Smooth muscle cell (in vitro differentiated cells): ENCODE measurements around the gene B3GNT4. TPM values are rescaled to one million over a fixed set of nuclear protein-coding genes. Genes with fewer than 3 reads are reported as not detected.

Source experiments
- DNase-seq: peaks from one replicate; lab custom pipeline; 2025; ENCODE audit not compliant: unreplicated experiment; lab: John Stamatoyannopoulos, UW
- H2AFZ ChIP-seq: fragments of 200-600 bp; sonication (generic); 2 replicates; pipeline ENCODE4 v1.6.0; 2016; ENCODE audit warnings: antibody characterized with exemption, low read depth, mild to moderate bottlenecking
- H3F3A ChIP-seq: fragments of 200-600 bp; sonication (generic); 2 replicates; pipeline ENCODE4 v1.6.0; 2017; ENCODE audit warnings: antibody characterized with exemption, low read depth
- H3K27ac ChIP-seq: fragments of 200-600 bp; sonication (generic); 2 replicates; pipeline ENCODE4 v1.5.1; 2016; ENCODE audit warnings: low read depth, mild to moderate bottlenecking
- H3K27me3 ChIP-seq: fragments of 200-600 bp; sonication (generic); 2 replicates; pipeline ENCODE4 v1.6.1; 2016; ENCODE audit warnings: low read depth, mild to moderate bottlenecking
- H3K36me3 ChIP-seq: fragments of 200-600 bp; sonication (generic); 2 replicates; pipeline ENCODE4 v1.5.1; 2016; ENCODE audit warnings: low read depth
- H3K4me1 ChIP-seq: fragments of 200-600 bp; sonication (generic); 2 replicates; pipeline ENCODE4 v1.5.1; 2016; ENCODE audit warnings: low read depth
- H3K4me2 ChIP-seq: fragments of 200-600 bp; sonication (generic); 2 replicates; pipeline ENCODE4 v1.6.0; 2016; ENCODE audit warnings: mild to moderate bottlenecking
- H3K4me3 ChIP-seq: fragments of 200-600 bp; sonication (generic); 2 replicates; pipeline ENCODE4 v1.5.1; 2016; ENCODE audit warnings: mild to moderate bottlenecking
- H3K79me2 ChIP-seq: fragments of 200-600 bp; sonication (generic); 2 replicates; pipeline ENCODE4 v1.6.0; 2016; ENCODE audit warnings: low read depth, mild to moderate bottlenecking
- H3K9ac ChIP-seq: fragments of 200-600 bp; sonication (generic); 2 replicates; pipeline ENCODE4 v1.6.0; 2016; ENCODE audit warnings: low read depth
- H3K9me3 ChIP-seq: fragments of 200-600 bp; sonication (generic); replicated peaks from 2 replicates; pipeline ENCODE4 v1.5.1; 2016; ENCODE audit warnings: low read depth
- H4K20me1 ChIP-seq: fragments of 200-600 bp; sonication (generic); 2 replicates; pipeline ENCODE4 v1.6.0; 2016; ENCODE audit warnings: low read depth
- WGBS: methylation state at CpG from one replicate; pipeline ENCODE4 v1.1.7; 2016; ENCODE audit warnings: low lambda C conversion rate; 5-methylcytosine and 5-hydroxymethylcytosine counted together
- polyA plus RNA-seq: library from polyadenylated mRNA; unstranded; fragments of >200 nt; fragmentation: Nextera tagmentation; extraction: Ambion mirVana; gene quantifications from 2 replicates; pipeline ENCODE4 v1.2.1, GENCODE V29; 2016
- total RNA-seq: library from RNA; depleted of rRNA; stranded (reverse); fragments of >200 nt; gene quantifications from 2 replicates; pipeline ENCODE4 v1.2.3, GENCODE V29; 2014
- TF ChIP-seq, protein P1 (sequence below): fragments of 200-600 bp; sonication (generic); IDR thresholded peaks from 2 replicates; pipeline ENCODE4 v1.5.1; 2017; ENCODE audit warnings: borderline replicate concordance, mild to moderate bottlenecking, antibody characterized with exemption; ENCODE audit not compliant: insufficient read depth, poor library complexity, severe bottlenecking

B3GNT4 gene
- total and polyA plus RNA-seq, 2 experiments from 2014 or later: 0.93 TPM; not detected in 1

DNA sequence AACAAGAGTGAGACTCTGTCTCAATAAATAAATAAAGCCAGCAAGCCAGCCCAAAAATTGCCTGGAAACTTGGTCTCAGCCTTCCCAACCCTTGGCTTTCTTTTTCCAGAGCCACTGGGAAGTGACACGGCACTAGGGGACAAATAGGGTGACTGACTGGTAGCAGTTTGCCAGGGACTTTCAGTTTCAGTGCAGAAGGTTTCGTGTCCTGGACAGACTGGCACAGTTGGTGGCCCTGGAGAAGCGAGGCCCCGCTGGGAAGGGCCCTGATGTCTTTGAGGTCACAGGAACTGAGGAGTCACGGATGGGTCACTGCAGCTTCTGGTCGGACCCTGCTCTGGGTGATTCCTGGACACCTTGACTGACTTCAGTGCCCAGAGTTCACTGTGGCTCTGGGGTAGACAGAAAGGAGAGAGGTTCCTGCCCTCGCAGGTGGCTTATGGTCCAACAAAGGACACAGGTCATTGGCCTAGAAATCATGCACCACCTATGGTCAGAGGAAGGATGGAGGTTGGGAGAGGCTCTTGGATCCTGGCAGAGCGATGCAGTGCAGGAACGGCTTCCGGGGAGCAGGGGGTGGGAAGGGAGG lies 17.9 kb upstream of the B3GNT4 start:
- H2AFZ ChIP-seq: no peak overlapping the region
- H4K20me1 ChIP-seq: no peaks in the 10 kb centered on the region
- H3K4me2 ChIP-seq: no peak overlapping the region
- no peak overlapping the region for H3K27ac ChIP-seq
- no peak for DNase-seq
- H3K9me3 ChIP-seq: no peaks in the 10 kb centered on the region
- TF ChIP-seq, protein P1, sequence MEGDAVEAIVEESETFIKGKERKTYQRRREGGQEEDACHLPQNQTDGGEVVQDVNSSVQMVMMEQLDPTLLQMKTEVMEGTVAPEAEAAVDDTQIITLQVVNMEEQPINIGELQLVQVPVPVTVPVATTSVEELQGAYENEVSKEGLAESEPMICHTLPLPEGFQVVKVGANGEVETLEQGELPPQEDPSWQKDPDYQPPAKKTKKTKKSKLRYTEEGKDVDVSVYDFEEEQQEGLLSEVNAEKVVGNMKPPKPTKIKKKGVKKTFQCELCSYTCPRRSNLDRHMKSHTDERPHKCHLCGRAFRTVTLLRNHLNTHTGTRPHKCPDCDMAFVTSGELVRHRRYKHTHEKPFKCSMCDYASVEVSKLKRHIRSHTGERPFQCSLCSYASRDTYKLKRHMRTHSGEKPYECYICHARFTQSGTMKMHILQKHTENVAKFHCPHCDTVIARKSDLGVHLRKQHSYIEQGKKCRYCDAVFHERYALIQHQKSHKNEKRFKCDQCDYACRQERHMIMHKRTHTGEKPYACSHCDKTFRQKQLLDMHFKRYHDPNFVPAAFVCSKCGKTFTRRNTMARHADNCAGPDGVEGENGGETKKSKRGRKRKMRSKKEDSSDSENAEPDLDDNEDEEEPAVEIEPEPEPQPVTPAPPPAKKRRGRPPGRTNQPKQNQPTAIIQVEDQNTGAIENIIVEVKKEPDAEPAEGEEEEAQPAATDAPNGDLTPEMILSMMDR: no peak
- H3F3A ChIP-seq: no peaks in the 10 kb centered on the region
- H3K9ac ChIP-seq: no peak overlapping the region
- H3K27me3 ChIP-seq: no peaks in the 10 kb centered on the region
- WGBS: 99% methylated on average over 10 of the region's 10 CpGs
- H3K36me3 ChIP-seq: no peaks in the 10 kb centered on the region
- no peak overlapping the region for H3K4me3 ChIP-seq
- H3K4me1 ChIP-seq: no peaks in the 10 kb centered on the region
- H3K79me2 ChIP-seq: no peaks in the 10 kb centered on the region

DNA sequence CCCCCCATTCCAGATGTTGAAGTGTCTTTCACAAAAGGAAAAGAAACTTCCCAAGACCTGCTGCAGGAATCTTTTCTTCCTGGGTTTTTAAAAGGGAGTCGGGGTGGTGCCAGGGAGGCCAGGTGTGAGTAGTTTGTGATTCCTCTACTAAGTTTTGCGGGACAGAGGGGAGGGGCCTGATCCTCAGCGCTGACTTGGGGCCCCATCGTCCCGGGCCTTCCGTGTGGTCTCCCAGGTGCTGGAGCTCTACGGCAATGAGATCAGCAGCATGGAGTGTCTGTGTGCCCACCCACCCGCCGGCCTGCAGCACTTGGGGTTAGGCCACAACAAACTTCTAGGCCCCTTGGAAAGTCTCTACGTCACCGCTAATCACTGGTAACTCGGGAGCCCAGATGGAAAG lies 16.0 kb upstream of the B3GNT4 start:
- Histone ChIP-seq H3K4me2 (no peak overlapping the region), H3F3A (no peaks in the 10 kb centered on the region), H2AFZ (no peak overlapping the region), H3K36me3 (no peaks in the 10 kb centered on the region), H4K20me1 (no peaks in the 10 kb centered on the region), H3K79me2 (no peaks in the 10 kb centered on the region), H3K4me1 (no peaks in the 10 kb centered on the region), H3K4me3 (no peak overlapping the region), H3K9me3 (no peaks in the 10 kb centered on the region), H3K27me3 (no peaks in the 10 kb centered on the region), H3K27ac (no peak overlapping the region), H3K9ac (no peak overlapping the region)
- no peak for DNase-seq
- TF ChIP-seq, protein P1: no peak
- WGBS: 83% methylated on average over 12 of the region's 12 CpGs

DNA sequence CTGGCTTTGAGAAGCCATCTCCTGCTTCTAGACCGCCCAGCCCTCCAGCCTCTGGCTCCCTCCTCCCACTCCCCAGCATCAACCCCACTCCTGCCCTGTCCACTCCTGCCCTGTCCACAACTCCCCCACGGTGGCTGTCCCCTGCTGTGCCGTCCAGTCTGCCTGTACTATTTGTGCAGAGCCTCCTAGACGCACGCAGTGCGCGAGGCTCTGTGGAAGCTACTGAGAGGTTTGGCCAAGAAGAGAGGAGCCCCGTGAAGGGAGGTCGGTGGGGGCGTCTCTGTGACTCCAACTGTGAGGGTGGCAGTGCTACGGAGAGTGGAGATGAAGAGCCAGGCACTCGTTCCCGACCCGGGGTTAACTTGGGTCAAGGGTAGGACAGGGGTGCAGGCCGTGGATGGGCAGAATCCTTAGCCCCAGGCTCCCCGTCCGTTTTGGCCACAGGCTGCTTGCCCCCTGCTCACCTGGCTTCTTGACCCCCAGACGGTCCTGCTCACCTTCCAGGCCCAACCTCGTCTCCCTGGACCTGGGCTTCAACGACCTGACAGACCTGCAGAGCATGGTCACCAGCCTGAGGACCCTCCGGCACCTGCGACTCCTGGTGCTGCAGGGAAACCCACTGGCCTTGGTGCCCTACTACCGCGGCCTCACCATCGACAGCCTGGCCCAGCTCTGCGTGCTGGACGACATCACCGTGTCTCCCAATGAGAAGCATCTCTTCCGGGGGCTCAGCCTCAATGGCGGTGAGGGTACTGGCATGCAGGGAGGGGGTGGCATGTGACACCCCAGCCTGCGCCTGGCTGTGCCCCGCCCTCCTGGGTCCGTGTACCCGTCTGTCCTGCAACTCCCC lies 13.7 kb upstream of the B3GNT4 start:
- no peaks in the 10 kb centered on the region for H3K9me3 ChIP-seq
- H3K36me3 ChIP-seq: no peaks in the 10 kb centered on the region
- H3K27me3 ChIP-seq: no peaks in the 10 kb centered on the region
- no peaks in the 10 kb centered on the region for H3K79me2 ChIP-seq
- 94% methylated on average over 33 of the region's 34 CpGs for WGBS
- H3K27ac ChIP-seq: no peak overlapping the region
- TF ChIP-seq, protein P1: no peak
- no peak overlapping the region for H3K4me3 ChIP-seq
- H4K20me1 ChIP-seq: no peaks in the 10 kb centered on the region
- no peaks in the 10 kb centered on the region for H3F3A ChIP-seq
- DNase-seq: no peak
- H3K4me1 ChIP-seq: no peaks in the 10 kb centered on the region
- H2AFZ ChIP-seq: no peak overlapping the region
- H3K4me2 ChIP-seq: no peak overlapping the region
- H3K9ac ChIP-seq: no peak overlapping the region
